ENCODE measurements around the gene XCL2. TPM values are rescaled to one million over a fixed set of nuclear protein-coding genes. Genes with fewer than 3 reads are reported as not detected.
A peak's percentile ranks its signal among the peaks of the same experiment; 100 is the strongest.

The XCL2 gene
- total and polyA plus RNA-seq, 10 of the 15 experiments (the other 5 are each of a cell fraction or from before 2014, with no cell fraction given) = 0.50 to 299 (median 4.8) TPM

DNA sequence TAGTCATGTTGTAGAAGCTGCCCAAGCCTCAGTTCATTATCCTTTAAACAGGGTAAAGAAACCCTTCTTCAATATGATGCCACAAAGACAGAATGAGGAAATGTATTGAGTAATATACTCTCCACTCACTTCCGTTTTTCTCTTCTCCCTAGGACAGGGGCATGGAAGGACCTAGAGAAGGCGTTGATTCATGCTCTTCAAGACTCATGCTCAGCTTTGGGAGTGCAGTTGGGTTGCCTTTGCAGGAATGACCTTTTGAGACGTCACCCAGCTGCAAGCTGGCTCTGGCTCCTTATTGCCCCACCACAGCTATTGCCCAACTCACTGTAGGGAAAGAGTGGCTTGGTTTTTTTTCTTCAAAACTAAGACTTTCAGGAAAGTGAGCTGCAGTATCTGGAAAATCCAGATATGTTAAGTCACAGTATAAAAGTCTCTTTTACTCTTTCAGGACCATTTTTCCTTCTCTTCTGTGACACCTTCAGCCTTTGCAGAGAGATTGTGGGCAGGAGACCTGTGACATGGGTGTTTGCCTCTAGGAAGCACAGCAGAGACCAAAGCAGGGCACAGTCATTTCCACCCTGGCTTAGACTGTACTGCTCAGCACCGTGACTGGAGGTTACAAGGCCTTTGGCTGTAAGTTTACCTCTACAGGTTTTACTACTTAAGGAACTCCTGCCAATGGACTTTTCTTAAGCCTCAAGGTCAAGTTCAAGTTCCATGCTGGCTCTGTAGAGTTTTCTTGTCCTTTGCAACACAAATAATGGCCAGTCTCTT lies 39.5 kb downstream of the XCL2 start (continued):
- TF ChIP-seq NKRF (conservative IDR thresholded peaks at IDR 0.05) (no peak), ZNF384 (IDR thresholded peaks at IDR 0.05; ENCODE audit: borderline replicate concordance, low read depth, low read length) (no peak), NR2F1 (conservative IDR thresholded peaks at IDR 0.05) (peak; percentile 76), CBX3 (IDR thresholded peaks at IDR 0.05; ENCODE audit: borderline replicate concordance, low read depth) (no peak), SIN3A (IDR thresholded peaks at IDR 0.05; ENCODE audit: low read depth, low read length) (no peak), MTA2 (IDR thresholded peaks at IDR 0.05; ENCODE audit: low read depth) (peak; percentile 49), ZNF24 (IDR thresholded peaks at IDR 0.05) (no peak), NR2C1 (IDR thresholded peaks at IDR 0.05) (no peak), IKZF1 (conservative IDR thresholded peaks at IDR 0.05) (peak; percentile 74), TARDBP (IDR thresholded peaks at IDR 0.05; ENCODE audit: borderline replicate concordance) (no peak), MXI1 (IDR thresholded peaks at IDR 0.05; ENCODE audit: low read depth, low read length) (no peak), CREM (IDR thresholded peaks at IDR 0.05; ENCODE audit: low read depth) (0 out of 2 replicates have a peak, but pooled peaks have one; percentile 11), HDAC6 (IDR thresholded peaks at IDR 0.05; ENCODE audit: unreplicated experiment) (no peak), IRF5 (IDR thresholded peaks at IDR 0.05; ENCODE audit: borderline replicate concordance) (no peak), TCF7 (IDR thresholded peaks at IDR 0.05; ENCODE audit: borderline replicate concordance) (no peak), SMARCA5 (IDR thresholded peaks at IDR 0.05) (no peak; the same call in 1 of the 2 replicates), CTCF (IDR thresholded peaks at IDR 0.05 in 2 of 3, conservative IDR thresholded peaks at IDR 0.05 in 1 of 3; ENCODE audit: control insufficient read depth in 2 of 3, extremely low read depth in 1 of 3, insufficient read depth in 1 of 3, low read depth in 3 of 3, low read length in 3 of 3) (no peak), POLR2AphosphoS5 (IDR thresholded peaks at IDR 0.05; ENCODE audit: low read length) (no peak)
- TF ChIP-seq, protein P1, sequence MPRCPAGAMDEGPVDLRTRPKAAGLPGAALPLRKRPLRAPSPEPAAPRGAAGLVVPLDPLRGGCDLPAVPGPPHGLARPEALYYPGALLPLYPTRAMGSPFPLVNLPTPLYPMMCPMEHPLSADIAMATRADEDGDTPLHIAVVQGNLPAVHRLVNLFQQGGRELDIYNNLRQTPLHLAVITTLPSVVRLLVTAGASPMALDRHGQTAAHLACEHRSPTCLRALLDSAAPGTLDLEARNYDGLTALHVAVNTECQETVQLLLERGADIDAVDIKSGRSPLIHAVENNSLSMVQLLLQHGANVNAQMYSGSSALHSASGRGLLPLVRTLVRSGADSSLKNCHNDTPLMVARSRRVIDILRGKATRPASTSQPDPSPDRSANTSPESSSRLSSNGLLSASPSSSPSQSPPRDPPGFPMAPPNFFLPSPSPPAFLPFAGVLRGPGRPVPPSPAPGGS (IDR thresholded peaks at IDR 0.05; ENCODE audit: borderline replicate concordance, insufficient read depth, low read depth, low read length, poor library complexity, severe bottlenecking) = no peak
- TF ChIP-seq, protein P2, sequence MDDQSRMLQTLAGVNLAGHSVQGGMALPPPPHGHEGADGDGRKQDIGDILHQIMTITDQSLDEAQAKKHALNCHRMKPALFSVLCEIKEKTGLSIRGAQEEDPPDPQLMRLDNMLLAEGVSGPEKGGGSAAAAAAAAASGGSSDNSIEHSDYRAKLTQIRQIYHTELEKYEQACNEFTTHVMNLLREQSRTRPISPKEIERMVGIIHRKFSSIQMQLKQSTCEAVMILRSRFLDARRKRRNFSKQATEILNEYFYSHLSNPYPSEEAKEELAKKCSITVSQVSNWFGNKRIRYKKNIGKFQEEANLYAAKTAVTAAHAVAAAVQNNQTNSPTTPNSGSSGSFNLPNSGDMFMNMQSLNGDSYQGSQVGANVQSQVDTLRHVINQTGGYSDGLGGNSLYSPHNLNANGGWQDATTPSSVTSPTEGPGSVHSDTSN (IDR thresholded peaks at IDR 0.05; ENCODE audit: insufficient replicate concordance, low read depth, low read length) = no peak
- TF ChIP-seq, protein P3, sequence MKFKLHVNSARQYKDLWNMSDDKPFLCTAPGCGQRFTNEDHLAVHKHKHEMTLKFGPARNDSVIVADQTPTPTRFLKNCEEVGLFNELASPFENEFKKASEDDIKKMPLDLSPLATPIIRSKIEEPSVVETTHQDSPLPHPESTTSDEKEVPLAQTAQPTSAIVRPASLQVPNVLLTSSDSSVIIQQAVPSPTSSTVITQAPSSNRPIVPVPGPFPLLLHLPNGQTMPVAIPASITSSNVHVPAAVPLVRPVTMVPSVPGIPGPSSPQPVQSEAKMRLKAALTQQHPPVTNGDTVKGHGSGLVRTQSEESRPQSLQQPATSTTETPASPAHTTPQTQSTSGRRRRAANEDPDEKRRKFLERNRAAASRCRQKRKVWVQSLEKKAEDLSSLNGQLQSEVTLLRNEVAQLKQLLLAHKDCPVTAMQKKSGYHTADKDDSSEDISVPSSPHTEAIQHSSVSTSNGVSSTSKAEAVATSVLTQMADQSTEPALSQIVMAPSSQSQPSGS (IDR thresholded peaks at IDR 0.05; ENCODE audit: low read length) = no peak
